Neural progenitor cell (in vitro differentiated cells): ENCODE results near the gene TMEM169. TPM values are rescaled to one million over a fixed set of nuclear protein-coding genes. Genes with fewer than 3 reads are reported as not detected.

Experiments
- DNase-seq: peaks from one replicate; pipeline ENCODE4 v3.0.0-alpha.2; 2016; ENCODE audit warnings: low spot score
- H2AFZ ChIP-seq: fragments of 200-600 bp; sonication (generic); replicated peaks from 2 replicates; pipeline ENCODE4 v1.6.1; 2016; ENCODE audit warnings: antibody characterized with exemption
- H3F3A ChIP-seq: fragments of 200-600 bp; sonication (generic); 2 replicates; pipeline ENCODE4 v1.6.1; 2016; ENCODE audit warnings: antibody characterized with exemption, low read depth
- H3K27ac ChIP-seq: fragments of 200-600 bp; sonication (generic); 2 replicates; pipeline ENCODE4 v1.5.1; 2016; ENCODE audit warnings: mild to moderate bottlenecking
- H3K27me3 ChIP-seq: fragments of 200-600 bp; sonication (generic); 2 replicates; pipeline ENCODE4 v1.6.1; 2016; ENCODE audit warnings: mild to moderate bottlenecking, moderate library complexity
- H3K36me3 ChIP-seq: fragments of 200-600 bp; sonication (generic); 2 replicates; pipeline ENCODE4 v1.5.1; 2016
- H3K4me1 ChIP-seq: fragments of 200-600 bp; sonication (generic); 2 replicates; pipeline ENCODE4 v1.6.1; 2016; ENCODE audit warnings: mixed run types
- H3K4me2 ChIP-seq: fragments of 200-600 bp; sonication (generic); 2 replicates; pipeline ENCODE4 v1.6.1; 2016
- H3K4me3 ChIP-seq: fragments of 200-600 bp; sonication (generic); 2 replicates; pipeline ENCODE4 v1.5.1; 2016
- H3K79me2 ChIP-seq: fragments of 200-600 bp; sonication (generic); 2 replicates; pipeline ENCODE4 v1.6.1; 2016; ENCODE audit warnings: low read depth
- H3K9ac ChIP-seq: fragments of 200-600 bp; sonication (generic); 2 replicates; pipeline ENCODE4 v1.6.1; 2016
- H3K9me3 ChIP-seq: fragments of 200-600 bp; sonication (generic); 2 replicates; pipeline ENCODE4 v1.5.1; 2016; ENCODE audit warnings: low read depth
- H4K20me1 ChIP-seq: fragments of 200-600 bp; sonication (generic); 2 replicates; pipeline ENCODE4 v1.6.1; 2016; ENCODE audit warnings: low read depth
- H3K27ac Mint-ChIP-seq: 3 replicates; pipeline ENCODE4 v1.8.0; 2021; ENCODE audit warnings: mixed read lengths
- H3K27me3 Mint-ChIP-seq: 2 replicates; pipeline ENCODE4 v1.8.0; 2022; ENCODE audit warnings: low read depth, mild to moderate bottlenecking, inconsistent platforms, moderate library complexity, mixed read lengths; ENCODE audit not compliant: insufficient read depth
- H3K36me3 Mint-ChIP-seq: 3 replicates; pipeline ENCODE4 v1.8.0; 2021; ENCODE audit warnings: mixed read lengths
- H3K4me1 Mint-ChIP-seq: 3 replicates; pipeline ENCODE4 v1.8.0; 2021; ENCODE audit warnings: mixed read lengths
- H3K4me3 Mint-ChIP-seq: 3 replicates; pipeline ENCODE4 v1.8.0; 2021; ENCODE audit warnings: mild to moderate bottlenecking, moderate library complexity, mixed read lengths
- H3K9me3 Mint-ChIP-seq: 3 replicates; pipeline ENCODE4 v1.8.0; 2020; ENCODE audit warnings: mixed read lengths
- CTCF ChIP-seq: fragments of 200-600 bp; sonication (generic); IDR thresholded peaks from 2 replicates; pipeline ENCODE4 v1.5.1; 2017; ENCODE audit warnings: antibody characterized with exemption, mild to moderate bottlenecking
- EZH2 ChIP-seq: fragments of 200-600 bp; sonication (generic); IDR thresholded peaks from 2 replicates; pipeline ENCODE4 v1.6.1; 2017; ENCODE audit warnings: antibody characterized with exemption, mild to moderate bottlenecking, moderate library complexity
- EZH2phosphoT487 ChIP-seq: fragments of 200-600 bp; sonication (generic); IDR thresholded peaks from 2 replicates; pipeline ENCODE4 v1.6.1; 2017; ENCODE audit warnings: antibody characterized with exemption
- total RNA-seq: library from RNA; depleted of rRNA; stranded (reverse); fragments of >200 nt; gene quantifications from 2 replicates; pipeline ENCODE4 v1.2.3, GENCODE V29; 2015; ENCODE audit warnings: low replicate concordance

Gene TMEM169
- total RNA-seq, 1 donor from 2014 or later, result 17.9 TPM

GRCh38 chr2:216148983-216149382 lies 67.3 kb downstream of the TMEM169 start:
- Histone ChIP-seq H2AFZ (no peak overlapping the region), H3K27ac (peak overlapping the region; percentile 39), H3K4me1 (peaks cover 48% of the 10 kb centered on the region), H3F3A (peaks cover 59% of the 10 kb centered on the region), H3K9ac (no peak overlapping the region), H3K4me3 (no peak overlapping the region), H3K9me3 (no peaks in the 10 kb centered on the region), H3K79me2 (peaks cover 90% of the 10 kb centered on the region), H3K4me2 (no peak overlapping the region), H4K20me1 (peaks cover 92% of the 10 kb centered on the region), H3K27me3 (no peaks in the 10 kb centered on the region), H3K36me3 (peaks cover 18% of the 10 kb centered on the region)
- peaks cover 45% of the 10 kb centered on the region for H3K36me3 Mint-ChIP-seq
- no peak overlapping the region for H3K27ac Mint-ChIP-seq
- no peak overlapping the region for H3K4me3 Mint-ChIP-seq
- no peak for DNase-seq
- H3K4me1 Mint-ChIP-seq, result no peaks in the 10 kb centered on the region
- no peak for TF ChIP-seq EZH2phosphoT487
- no peaks in the 10 kb centered on the region for H3K9me3 Mint-ChIP-seq
- H3K27me3 Mint-ChIP-seq, result peaks cover 2% of the 10 kb centered on the region

GRCh38 chr2:216149741-216150140 lies 68.0 kb downstream of the TMEM169 start:
- Mint-ChIP-seq H3K9me3 (no peaks in the 10 kb centered on the region), H3K27ac (no peak overlapping the region), H3K27me3 (peaks cover 2% of the 10 kb centered on the region), H3K4me3 (no peak overlapping the region), H3K36me3 (peaks cover 45% of the 10 kb centered on the region), H3K4me1 (no peaks in the 10 kb centered on the region)
- peaks cover 93% of the 10 kb centered on the region for H4K20me1 ChIP-seq
- peaks cover 23% of the 10 kb centered on the region for H3K36me3 ChIP-seq
- no peaks in the 10 kb centered on the region for H3K27me3 ChIP-seq
- no peak for DNase-seq
- no peak overlapping the region for H2AFZ ChIP-seq
- H3F3A ChIP-seq, result peaks cover 55% of the 10 kb centered on the region
- no peaks in the 10 kb centered on the region for H3K9me3 ChIP-seq
- no peak for TF ChIP-seq EZH2phosphoT487
- TF ChIP-seq EZH2, result no peak
- TF ChIP-seq CTCF, result no peak
- no peak overlapping the region for H3K4me2 ChIP-seq
- H3K27ac ChIP-seq, result peak overlapping the region; percentile 39
- peaks cover 44% of the 10 kb centered on the region for H3K4me1 ChIP-seq
- H3K9ac ChIP-seq, result no peak overlapping the region
- no peak overlapping the region for H3K4me3 ChIP-seq
- peaks cover 98% of the 10 kb centered on the region for H3K79me2 ChIP-seq

- no peaks in the 10 kb centered on the region for H3K27me3 ChIP-seq
- H3K4me3 Mint-ChIP-seq, result no peak overlapping the region
- DNase-seq, result no peak
- no peaks in the 10 kb centered on the region for H3K4me1 Mint-ChIP-seq
- H3F3A ChIP-seq, result peaks cover 51% of the 10 kb centered on the region
- H2AFZ ChIP-seq, result no peak overlapping the region
- H3K9ac ChIP-seq, result no peak overlapping the region
- H3K4me1 ChIP-seq, result peaks cover 26% of the 10 kb centered on the region
- H3K9me3 ChIP-seq, result no peaks in the 10 kb centered on the region
- TF ChIP-seq EZH2, result no peak
- peak; percentile 18 for TF ChIP-seq CTCF
- H3K4me3 ChIP-seq, result no peak overlapping the region
- H3K79me2 ChIP-seq, result peaks cover 98% of the 10 kb centered on the region
- H3K27ac ChIP-seq, result no peak overlapping the region
- peaks cover 34% of the 10 kb centered on the region for H3K36me3 ChIP-seq
- H3K27ac Mint-ChIP-seq, result no peak overlapping the region
- no peaks in the 10 kb centered on the region for H3K9me3 Mint-ChIP-seq
- H4K20me1 ChIP-seq, result peaks cover 85% of the 10 kb centered on the region
- H3K4me2 ChIP-seq, result no peak overlapping the region
- peaks cover 56% of the 10 kb centered on the region for H3K36me3 Mint-ChIP-seq
- peaks cover 2% of the 10 kb centered on the region for H3K27me3 Mint-ChIP-seq
Observed at GRCh38 chr2:216151313-216152025, 69.8 kb downstream of the TMEM169 start.

Other genes with a start within 250 kb of the TMEM169 start
- gene MREG, start 68.4 kb upstream of the TMEM169 start, total RNA-seq, result 11.0 and 19.1 TPM in 2 replicates
- gene PECR, start 110 bp upstream of the TMEM169 start, total RNA-seq, result 14.8 and 21.2 TPM in 2 replicates
- gene XRCC5, start 27.4 kb downstream of the TMEM169 start, total RNA-seq, result 585 and 807 TPM in 2 replicates